ENCODE results near the gene ZNF611.
"Not testable (repeated sequence)": the region's sequence is repeated elsewhere in the genome, so short reads cannot be mapped to it uniquely, and the experiment has no call there.

The ZNF611 gene

DNA sequence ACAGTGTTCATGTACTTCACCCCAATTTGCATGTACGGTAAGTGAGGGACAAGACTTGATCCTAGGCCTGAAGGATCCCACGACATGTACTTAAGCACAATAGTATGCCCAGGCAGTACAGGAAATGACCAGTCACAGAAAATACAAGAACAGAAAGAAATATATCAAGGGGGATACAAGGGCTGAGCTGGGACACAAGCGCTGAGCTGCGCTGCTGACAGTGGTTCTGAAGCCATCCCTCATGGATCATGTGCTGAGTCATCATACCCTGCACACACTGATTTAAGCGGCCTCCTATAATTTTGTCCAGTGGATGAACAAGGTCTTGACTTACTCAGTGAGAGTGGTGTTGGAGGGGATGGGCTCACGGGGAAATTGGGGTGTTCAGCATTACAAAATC lies 59.6 kb downstream of the ZNF611 start:
- DNase-seq = not testable (repeated sequence)

DNA sequence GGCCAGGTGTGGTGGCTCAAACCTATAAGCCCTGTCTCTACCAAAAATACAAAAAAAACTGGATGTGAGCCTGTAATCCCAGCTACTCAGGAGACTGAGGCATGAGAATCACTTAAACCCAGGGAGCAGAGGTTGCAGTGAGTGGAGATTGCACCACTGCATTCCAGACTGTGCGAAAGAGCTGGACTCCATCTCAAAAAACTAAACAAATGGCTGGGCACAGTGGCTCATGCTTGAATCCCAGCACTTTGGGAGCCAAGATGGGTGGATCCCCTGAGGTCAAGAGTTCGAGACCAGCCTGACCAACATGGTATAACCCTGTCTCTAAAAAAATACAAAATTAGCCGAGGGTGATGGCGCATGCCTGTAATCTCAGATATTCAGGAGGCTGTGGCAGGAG lies 61.8 kb downstream of the ZNF611 start:
- DNase-seq = no peak

DNA sequence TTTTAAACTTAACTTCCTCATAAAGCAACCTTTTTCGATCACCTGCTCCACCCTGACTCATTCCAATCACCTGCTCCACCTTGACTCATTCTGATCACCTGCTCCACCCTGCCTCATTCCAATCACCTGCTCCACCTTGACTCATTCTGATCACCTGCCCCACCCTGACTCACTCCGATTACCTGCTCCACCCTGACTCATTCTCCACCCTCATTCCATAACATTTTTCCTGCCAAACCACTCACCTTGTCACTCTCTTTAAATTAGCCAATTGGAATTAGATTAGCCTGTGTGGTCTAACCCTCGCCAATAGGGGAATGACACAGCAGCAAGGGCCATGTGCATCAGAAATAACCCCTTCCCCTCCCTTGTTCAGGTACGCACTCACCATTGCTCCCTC lies 64.8 kb downstream of the ZNF611 start:
- no peak for DNase-seq

DNA sequence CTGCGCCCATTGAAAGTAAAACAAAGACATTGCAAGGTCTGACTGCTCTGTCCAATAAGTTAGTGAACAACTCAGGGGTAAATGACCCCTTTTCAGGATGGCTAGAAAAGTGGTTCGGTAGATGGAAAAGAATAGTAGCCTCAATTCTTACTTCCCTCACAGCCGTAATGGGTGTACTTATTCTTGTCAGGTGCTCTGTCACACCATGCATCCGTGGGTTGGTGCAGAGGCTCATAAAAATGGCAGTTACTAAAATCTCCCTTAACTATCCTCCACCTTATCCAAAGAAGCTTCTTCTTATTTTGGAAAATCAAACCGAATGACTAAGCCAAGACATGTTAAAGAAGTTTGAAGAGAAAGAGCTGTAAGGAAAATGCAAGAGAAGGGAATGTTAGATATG lies 65.3 kb downstream of the ZNF611 start:
- DNase-seq = no peak

DNA sequence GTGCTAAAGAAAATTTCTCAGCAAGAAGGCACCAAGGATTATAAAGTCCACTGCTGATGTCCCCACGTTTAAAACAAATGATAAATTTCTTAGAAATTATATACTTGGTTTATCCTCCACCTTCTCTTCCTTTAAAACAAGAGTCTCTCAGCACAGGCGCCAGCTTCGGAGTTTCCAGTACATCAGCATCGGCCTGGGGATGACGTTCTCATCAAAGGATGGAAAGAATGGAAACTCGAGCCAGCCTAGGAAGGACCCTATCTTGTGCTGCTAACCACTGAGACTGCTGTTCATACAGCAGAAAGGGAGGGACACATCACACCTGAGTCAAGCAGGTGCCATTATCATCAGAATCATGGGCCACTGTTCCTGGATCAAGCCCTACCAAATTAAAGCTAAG lies 66.9 kb downstream of the ZNF611 start:
- DNase-seq = no peak

DNA sequence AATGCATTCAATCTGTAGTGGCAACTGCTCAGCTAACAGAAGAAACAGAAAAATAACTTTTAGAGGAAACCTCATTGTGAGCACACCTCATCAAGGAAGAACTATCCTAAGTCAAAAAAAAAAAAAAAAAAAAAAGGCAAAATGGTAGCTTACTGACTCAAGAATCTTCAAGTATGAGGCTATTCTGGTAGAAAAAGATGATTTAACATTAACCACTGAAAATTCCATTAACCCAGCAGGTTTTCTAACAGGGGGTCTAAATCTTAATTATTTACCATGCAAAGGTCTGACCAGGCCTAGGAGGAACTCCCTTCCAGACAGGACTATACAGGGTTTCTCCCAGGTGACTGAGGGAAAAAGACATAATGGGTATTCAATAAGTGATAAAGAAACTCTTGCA lies 68.3 kb downstream of the ZNF611 start:
- DNase-seq = no peak

DNA sequence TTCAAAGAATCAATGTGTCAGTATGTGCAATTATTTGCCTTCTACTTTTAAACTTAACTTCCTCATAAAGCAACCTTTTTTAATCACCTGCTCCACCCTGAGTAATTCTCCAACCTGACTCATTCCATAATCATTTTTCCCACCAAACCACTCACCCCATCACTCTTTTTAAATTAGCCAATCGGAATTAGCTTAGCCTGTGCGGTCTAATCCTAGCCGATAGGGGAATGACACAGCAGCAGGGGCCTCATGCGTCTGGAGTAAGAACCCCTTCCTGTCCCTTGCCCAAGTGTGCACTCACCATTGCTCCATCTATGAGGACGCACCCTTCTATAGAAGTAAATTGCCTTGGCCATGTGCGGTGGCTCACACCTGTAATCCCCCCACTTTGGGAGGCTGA lies 69.3 kb downstream of the ZNF611 start:
- no peak for DNase-seq

DNA sequence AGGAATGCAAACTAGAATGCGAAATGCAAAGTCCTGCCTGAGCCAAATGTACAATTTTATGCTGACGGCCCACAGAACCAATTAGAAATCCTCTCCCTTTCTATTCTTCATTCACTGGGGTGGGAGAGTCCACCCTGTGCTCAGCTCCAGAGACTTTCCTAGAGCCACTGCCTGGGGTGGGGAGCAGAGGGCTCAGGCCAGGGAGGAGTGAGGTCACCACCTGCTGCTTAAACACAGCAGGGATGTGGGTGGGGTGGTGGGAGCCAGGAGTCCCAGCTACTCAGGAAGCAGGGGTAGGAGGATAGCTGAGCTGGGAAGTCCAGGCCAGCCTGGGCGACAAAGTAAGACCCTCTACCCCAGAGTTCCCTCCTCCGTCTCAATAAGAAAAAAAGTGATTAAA lies 69.8 kb downstream of the ZNF611 start:
- DNase-seq = no peak

DNA sequence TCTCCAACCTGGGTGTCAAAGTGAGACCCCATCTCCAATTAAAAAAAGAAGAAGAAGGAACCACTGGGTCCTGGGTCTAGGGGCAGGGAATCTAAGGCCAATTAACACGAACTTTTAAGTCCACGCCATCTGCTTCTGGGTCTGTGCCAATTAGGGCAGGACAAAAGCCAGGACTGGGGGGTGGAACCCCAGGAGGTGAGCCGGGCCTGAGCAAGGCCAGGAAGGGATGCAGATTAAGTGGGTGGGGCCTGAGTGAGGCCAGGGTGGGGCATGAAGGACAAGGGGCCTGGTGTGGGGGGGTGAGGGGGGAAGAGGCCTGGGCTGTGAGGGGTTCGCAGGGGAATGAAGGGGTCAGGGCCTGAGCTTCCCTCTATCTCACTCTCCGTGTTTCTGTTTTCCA lies 70.4 kb downstream of the ZNF611 start:
- no peak for DNase-seq

DNA sequence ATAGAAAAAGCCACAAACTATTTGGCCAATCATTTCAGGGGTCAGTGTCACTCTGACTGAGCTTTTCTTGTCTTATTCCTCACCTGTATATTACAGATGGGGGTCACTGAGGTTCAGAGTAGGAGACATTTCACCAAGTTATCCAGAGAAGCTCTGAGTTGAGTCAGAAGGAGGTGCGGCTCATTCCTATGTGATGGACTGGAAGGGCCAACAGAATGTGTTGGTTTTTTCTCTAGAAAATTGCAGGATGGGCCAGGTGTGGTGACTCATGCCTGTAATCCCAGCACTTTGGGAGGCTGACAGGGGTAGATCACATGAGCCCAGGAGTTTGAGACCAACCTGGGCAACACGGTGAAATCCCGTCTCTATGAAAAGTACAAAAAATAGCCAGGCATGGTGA lies 72.2 kb downstream of the ZNF611 start:
- DNase-seq = no peak

DNA sequence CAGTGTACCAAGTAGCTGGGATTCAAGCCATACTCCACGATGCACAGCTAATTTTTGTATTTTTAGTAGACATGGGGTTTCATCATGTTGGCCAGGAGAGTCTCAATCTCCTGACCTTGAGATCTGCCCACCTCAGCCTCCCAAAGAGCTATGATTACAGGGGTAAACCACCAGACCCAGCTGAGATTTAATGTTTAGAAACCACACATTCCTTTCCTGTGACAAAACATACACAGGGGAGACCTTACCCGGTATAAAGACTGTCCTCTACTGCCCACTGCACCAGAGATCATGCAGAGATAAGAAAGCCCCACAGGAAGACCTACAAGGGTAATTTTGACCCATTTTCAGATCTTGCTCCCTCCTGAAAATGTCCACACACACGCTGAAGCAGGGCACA lies 73.9 kb downstream of the ZNF611 start:
- no peak for DNase-seq

DNA sequence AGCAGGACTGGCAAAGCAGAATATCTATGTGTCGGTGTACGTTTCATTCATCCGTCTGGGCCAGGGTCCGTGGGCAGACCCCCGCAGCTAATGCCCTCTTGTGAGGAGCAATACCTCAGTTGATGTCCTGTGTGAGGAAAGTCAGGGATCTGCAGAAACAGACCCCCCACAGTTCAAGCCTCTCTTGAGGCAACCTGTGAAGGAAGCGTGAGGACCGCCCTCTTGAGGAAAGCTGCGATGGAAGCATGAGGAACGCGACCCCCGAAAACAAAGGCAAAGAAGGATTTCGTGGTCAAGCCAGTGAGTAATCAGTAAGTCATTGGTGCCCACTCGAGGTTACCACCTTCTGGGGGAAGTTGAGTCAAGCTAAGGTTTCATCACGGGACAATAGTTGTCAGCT lies 75.8 kb downstream of the ZNF611 start:
- DNase-seq = no peak

DNA sequence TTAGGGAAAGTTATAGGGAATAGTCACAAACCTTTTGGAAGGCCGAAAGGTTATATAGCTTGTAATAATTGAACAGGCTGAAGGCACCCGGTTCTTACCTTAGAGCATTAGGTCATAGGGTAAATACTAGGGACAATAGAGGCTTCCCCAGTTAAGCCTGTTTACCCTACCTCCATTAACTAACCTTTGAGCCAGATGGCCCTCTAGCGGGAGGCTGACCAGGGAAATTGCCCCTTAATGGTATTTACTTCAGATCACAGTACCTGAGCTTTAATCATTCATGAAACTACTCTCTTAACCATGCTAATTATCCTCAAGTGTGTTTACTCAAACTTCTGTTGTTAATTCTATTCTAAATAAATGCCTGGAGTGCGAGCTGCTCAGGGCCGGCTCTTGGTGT lies 76.2 kb downstream of the ZNF611 start:
- DNase-seq = no peak

DNA sequence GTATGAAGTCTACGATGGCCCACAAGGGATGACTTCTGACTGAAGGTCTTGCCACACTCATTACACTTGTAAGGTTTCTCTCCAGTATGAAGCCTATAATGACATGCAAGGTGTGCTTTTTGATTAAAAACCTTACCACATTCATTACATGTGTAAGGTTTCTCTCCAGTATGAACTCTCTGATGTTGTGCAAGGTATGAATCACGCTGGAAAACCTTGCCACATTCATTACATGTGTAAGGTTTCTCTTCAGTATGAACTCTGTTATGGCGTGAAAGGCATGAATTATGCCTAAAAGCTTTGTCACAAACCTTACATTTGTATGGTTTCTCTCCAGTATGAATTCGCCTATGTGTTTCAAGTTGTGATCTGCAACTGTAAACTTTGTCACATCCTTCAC lies 81.7 kb downstream of the ZNF611 start:
- DNase-seq = no peak

All from CD4-positive, alpha-beta T cell treated with Interleukin-4 for 4 hours (primary cell).